ENCODE results near the gene CARHSP1. TPM values are rescaled to one million over a fixed set of nuclear protein-coding genes. Genes with fewer than 3 reads are reported as not detected.

Gene CARHSP1
- total RNA-seq, 1 donor from 2014 or later, result 61.5 TPM

DNA sequence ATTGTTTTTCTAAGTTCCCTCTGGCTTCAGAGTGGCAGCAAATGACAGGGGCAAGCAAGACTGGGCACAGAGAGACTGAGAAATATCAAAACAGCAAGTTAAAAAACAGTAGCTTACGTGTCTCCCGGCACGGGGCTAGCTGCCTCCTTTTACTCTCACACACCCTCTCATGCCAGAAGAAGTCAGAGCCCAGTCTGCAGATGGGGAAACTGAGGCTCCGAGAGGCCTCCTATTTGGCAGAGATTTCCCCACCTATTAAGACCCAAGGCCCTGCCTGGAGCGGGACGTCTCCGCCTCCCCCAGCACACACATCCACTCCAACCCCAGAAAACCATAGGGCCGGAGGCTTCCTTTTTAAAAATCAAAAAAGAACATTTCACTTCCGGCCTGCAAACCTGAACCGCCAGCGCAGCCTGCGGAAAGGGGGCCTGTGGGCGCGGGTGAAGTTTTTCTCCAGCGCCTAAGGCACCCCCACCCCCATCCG lies 832 bp downstream of the CARHSP1 start:
- FAIRE-seq, result no peak
- H2AFZ ChIP-seq (ENCODE audit: low read depth, low read length), result peak overlapping the region; percentile 53

DNA sequence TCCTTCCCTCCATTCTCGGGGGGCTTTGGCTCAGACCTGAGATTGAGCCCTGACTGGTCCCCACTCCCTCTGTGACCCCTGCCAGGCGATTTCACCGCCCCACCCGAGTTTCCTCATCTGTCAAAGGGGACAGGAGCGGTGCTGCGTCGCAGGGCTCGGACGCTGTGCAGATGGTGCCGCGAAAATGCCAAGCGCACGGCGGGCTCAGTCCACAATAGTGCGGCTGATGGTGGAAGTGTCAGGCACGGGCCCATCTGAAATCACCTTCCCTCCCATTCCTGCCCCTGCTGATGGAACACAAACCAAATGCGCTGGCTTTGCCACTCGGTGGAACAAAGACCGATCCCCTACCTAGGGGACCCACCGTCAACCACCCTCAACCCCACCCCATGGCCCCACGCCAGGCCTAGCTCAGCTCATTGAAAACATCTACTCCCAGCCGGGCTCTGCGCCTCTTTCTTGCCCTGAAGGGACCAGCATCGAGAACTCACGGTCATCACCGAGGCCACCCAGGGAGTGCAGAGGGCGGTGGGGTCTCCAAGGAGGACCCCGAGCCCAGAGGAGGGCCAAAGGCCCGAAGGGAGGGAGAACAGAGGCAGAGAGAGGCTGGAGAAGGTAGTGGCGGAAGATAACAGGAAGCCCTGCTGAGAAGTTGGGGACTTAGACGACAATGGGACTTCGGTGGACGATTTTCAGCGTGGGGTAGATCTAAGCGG lies 1.4 kb downstream of the CARHSP1 start:
- Mint-ChIP-seq H3K4me1 (ENCODE audit: low read depth, unreplicated experiment) (peaks cover 36% of the 10 kb centered on the region), H3K9me3 (ENCODE audit: unreplicated experiment) (no peaks in the 10 kb centered on the region), H3K36me3 (ENCODE audit: low read depth, unreplicated experiment) (peaks cover 3% of the 10 kb centered on the region), H3K4me3 (ENCODE audit: unreplicated experiment) (peak overlapping the region; percentile 94), H3K27ac (ENCODE audit: unreplicated experiment) (peak overlapping the region; percentile 91), H3K27me3 (ENCODE audit: low read depth, unreplicated experiment) (no peaks in the 10 kb centered on the region)
- no peak for TF ChIP-seq EZH2 (IDR thresholded peaks at IDR 0.05; ENCODE audit: insufficient read depth, low read length)
- TF ChIP-seq, protein P1, sequence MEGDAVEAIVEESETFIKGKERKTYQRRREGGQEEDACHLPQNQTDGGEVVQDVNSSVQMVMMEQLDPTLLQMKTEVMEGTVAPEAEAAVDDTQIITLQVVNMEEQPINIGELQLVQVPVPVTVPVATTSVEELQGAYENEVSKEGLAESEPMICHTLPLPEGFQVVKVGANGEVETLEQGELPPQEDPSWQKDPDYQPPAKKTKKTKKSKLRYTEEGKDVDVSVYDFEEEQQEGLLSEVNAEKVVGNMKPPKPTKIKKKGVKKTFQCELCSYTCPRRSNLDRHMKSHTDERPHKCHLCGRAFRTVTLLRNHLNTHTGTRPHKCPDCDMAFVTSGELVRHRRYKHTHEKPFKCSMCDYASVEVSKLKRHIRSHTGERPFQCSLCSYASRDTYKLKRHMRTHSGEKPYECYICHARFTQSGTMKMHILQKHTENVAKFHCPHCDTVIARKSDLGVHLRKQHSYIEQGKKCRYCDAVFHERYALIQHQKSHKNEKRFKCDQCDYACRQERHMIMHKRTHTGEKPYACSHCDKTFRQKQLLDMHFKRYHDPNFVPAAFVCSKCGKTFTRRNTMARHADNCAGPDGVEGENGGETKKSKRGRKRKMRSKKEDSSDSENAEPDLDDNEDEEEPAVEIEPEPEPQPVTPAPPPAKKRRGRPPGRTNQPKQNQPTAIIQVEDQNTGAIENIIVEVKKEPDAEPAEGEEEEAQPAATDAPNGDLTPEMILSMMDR (IDR thresholded peaks at IDR 0.05; ENCODE audit: insufficient read depth, low read depth, low read length), result no peak
- Histone ChIP-seq H3K27me3 (ENCODE audit: insufficient read depth, low read length) (no peaks in the 10 kb centered on the region), H3K4me3 (ENCODE audit: insufficient read depth, low read depth, low read length) (peak overlapping the region; percentile 75), H3K9ac (ENCODE audit: low read length) (peak overlapping the region; percentile 85), H3K4me1 (ENCODE audit: insufficient read depth, low read length) (peaks cover 50% of the 10 kb centered on the region), H2AFZ (ENCODE audit: low read depth, low read length) (peak overlapping the region; percentile 53), H3K36me3 (ENCODE audit: insufficient read depth, low read length) (no peaks in the 10 kb centered on the region), H3K27ac (ENCODE audit: low read depth, low read length) (peak overlapping the region; percentile 51), H4K20me1 (ENCODE audit: insufficient read depth, low read length) (peaks cover 53% of the 10 kb centered on the region), H3K9me3 (ENCODE audit: insufficient read depth, low read depth, low read length) (no peaks in the 10 kb centered on the region), H3K79me2 (ENCODE audit: insufficient read depth, low read length) (peaks cover 55% of the 10 kb centered on the region), H3K4me2 (ENCODE audit: low read length) (peak overlapping the region; percentile 98)
- DNase-seq (ENCODE audit: low read depth) (no peak), FAIRE-seq (no peak)

More for the DNA sequence above, 832 bp downstream of the CARHSP1 start:
- no peaks in the 10 kb centered on the region for H3K27me3 Mint-ChIP-seq (ENCODE audit: low read depth, unreplicated experiment)
- no peak for TF ChIP-seq EZH2 (IDR thresholded peaks at IDR 0.05; ENCODE audit: insufficient read depth, low read length)
- TF ChIP-seq, protein P1 (IDR thresholded peaks at IDR 0.05; ENCODE audit: insufficient read depth, low read depth, low read length), result no peak
- H3K79me2 ChIP-seq (ENCODE audit: insufficient read depth, low read length), result peaks cover 49% of the 10 kb centered on the region
- H3K36me3 ChIP-seq (ENCODE audit: insufficient read depth, low read length), result no peaks in the 10 kb centered on the region
- H3K4me3 Mint-ChIP-seq (ENCODE audit: unreplicated experiment), result peak overlapping the region; percentile 94
- peak overlapping the region; percentile 51 for H3K27ac ChIP-seq (ENCODE audit: low read depth, low read length)
- H3K27ac Mint-ChIP-seq (ENCODE audit: unreplicated experiment), result peak overlapping the region; percentile 91
- no peak for DNase-seq (ENCODE audit: low read depth)
- peaks cover 3% of the 10 kb centered on the region for H3K36me3 Mint-ChIP-seq (ENCODE audit: low read depth, unreplicated experiment)
- peaks cover 36% of the 10 kb centered on the region for H3K4me1 Mint-ChIP-seq (ENCODE audit: low read depth, unreplicated experiment)
- H3K9ac ChIP-seq (ENCODE audit: low read length), result peak overlapping the region; percentile 85
- peak overlapping the region; percentile 98 for H3K4me2 ChIP-seq (ENCODE audit: low read length)
- no peaks in the 10 kb centered on the region for H3K27me3 ChIP-seq (ENCODE audit: insufficient read depth, low read length)
- peak overlapping the region; percentile 75 for H3K4me3 ChIP-seq (ENCODE audit: insufficient read depth, low read depth, low read length)
- peaks cover 47% of the 10 kb centered on the region for H4K20me1 ChIP-seq (ENCODE audit: insufficient read depth, low read length)
- no peaks in the 10 kb centered on the region for H3K9me3 ChIP-seq (ENCODE audit: insufficient read depth, low read depth, low read length)
- peaks cover 50% of the 10 kb centered on the region for H3K4me1 ChIP-seq (ENCODE audit: insufficient read depth, low read length)
- no peaks in the 10 kb centered on the region for H3K9me3 Mint-ChIP-seq (ENCODE audit: unreplicated experiment)

DNA sequence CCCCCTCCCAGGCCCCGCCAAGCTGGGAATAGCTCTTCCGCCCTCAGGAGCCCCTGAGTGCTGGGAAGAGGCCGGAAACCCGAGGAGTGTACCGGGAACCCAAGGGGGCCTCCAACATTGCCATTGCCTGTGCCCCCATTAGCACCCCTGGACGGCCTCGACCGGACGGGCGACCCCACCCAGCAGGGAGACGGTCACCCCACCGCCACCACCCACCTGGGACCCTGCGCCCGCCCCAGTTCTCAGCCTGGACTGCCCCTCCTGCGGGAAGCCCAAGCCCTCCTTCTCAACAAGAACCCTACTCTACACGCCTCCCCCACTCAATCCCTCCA lies 2.0 kb downstream of the CARHSP1 start:
- H2AFZ ChIP-seq (ENCODE audit: low read depth, low read length), result no peak overlapping the region
- peaks cover 60% of the 10 kb centered on the region for H3K79me2 ChIP-seq (ENCODE audit: insufficient read depth, low read length)
- FAIRE-seq (no peak), DNase-seq (ENCODE audit: low read depth) (no peak)
- peaks cover 36% of the 10 kb centered on the region for H3K4me1 Mint-ChIP-seq (ENCODE audit: low read depth, unreplicated experiment)
- peaks cover 58% of the 10 kb centered on the region for H4K20me1 ChIP-seq (ENCODE audit: insufficient read depth, low read length)
- peak overlapping the region; percentile 91 for H3K27ac Mint-ChIP-seq (ENCODE audit: unreplicated experiment)
- peak overlapping the region; percentile 75 for H3K4me3 ChIP-seq (ENCODE audit: insufficient read depth, low read depth, low read length)
- H3K9me3 Mint-ChIP-seq (ENCODE audit: unreplicated experiment), result no peaks in the 10 kb centered on the region
- peak overlapping the region; percentile 85 for H3K9ac ChIP-seq (ENCODE audit: low read length)
- no peaks in the 10 kb centered on the region for H3K27me3 ChIP-seq (ENCODE audit: insufficient read depth, low read length)
- no peaks in the 10 kb centered on the region for H3K36me3 ChIP-seq (ENCODE audit: insufficient read depth, low read length)
- no peaks in the 10 kb centered on the region for H3K27me3 Mint-ChIP-seq (ENCODE audit: low read depth, unreplicated experiment)
- peaks cover 3% of the 10 kb centered on the region for H3K36me3 Mint-ChIP-seq (ENCODE audit: low read depth, unreplicated experiment)
- peaks cover 50% of the 10 kb centered on the region for H3K4me1 ChIP-seq (ENCODE audit: insufficient read depth, low read length)
- H3K27ac ChIP-seq (ENCODE audit: low read depth, low read length), result no peak overlapping the region
- H3K4me2 ChIP-seq (ENCODE audit: low read length), result peak overlapping the region; percentile 98
- no peaks in the 10 kb centered on the region for H3K9me3 ChIP-seq (ENCODE audit: insufficient read depth, low read depth, low read length)
- H3K4me3 Mint-ChIP-seq (ENCODE audit: unreplicated experiment), result peak overlapping the region; percentile 94
- TF ChIP-seq, protein P1 (IDR thresholded peaks at IDR 0.05; ENCODE audit: insufficient read depth, low read depth, low read length), result no peak
- TF ChIP-seq EZH2 (IDR thresholded peaks at IDR 0.05; ENCODE audit: insufficient read depth, low read length), result no peak
